H9 (cell line): ENCODE measurements around the gene WDR33. TPM values are rescaled to one million over a fixed set of nuclear protein-coding genes. Genes with fewer than 3 reads are reported as not detected.
A peak's percentile ranks its signal among the peaks of the same experiment; 100 is the strongest.

ENCODE experiments used
- DNase-seq: peaks from one replicate; pipeline ENCODE4 v3.0.0-alpha.2; 2017
- H2AFZ ChIP-seq: one replicate; pipeline ENCODE4 v1.6.1; 2013; ENCODE audit warnings: mild to moderate bottlenecking, low read length, control low read depth, moderate library complexity
- H2AK5ac ChIP-seq: 2 replicates; pipeline ENCODE4 v1.6.1; 2013; ENCODE audit warnings: low read length, control low read depth, mixed read lengths; ENCODE audit not compliant: insufficient read length
- H2BK120ac ChIP-seq: one replicate; pipeline ENCODE4 v1.6.1; 2013; ENCODE audit warnings: low read depth, mild to moderate bottlenecking, low read length, control low read depth, inconsistent platforms; ENCODE audit not compliant: poor library complexity, severe bottlenecking
- H2BK12ac ChIP-seq: 2 replicates; pipeline ENCODE4 v1.6.1; 2013; ENCODE audit warnings: low read length, control low read depth, mixed read lengths, low read depth; ENCODE audit not compliant: insufficient read length
- H2BK15ac ChIP-seq: 2 replicates; pipeline ENCODE4 v1.6.1; 2013; ENCODE audit warnings: low read depth, low read length, control low read depth
- H2BK20ac ChIP-seq: one replicate; pipeline ENCODE4 v1.6.1; 2013; ENCODE audit warnings: low read depth, mild to moderate bottlenecking, low read length, control low read depth, inconsistent platforms; ENCODE audit not compliant: poor library complexity, severe bottlenecking
- H2BK5ac ChIP-seq: 2 replicates; pipeline ENCODE4 v1.6.1; 2013; ENCODE audit warnings: low read length, control low read depth, mixed read lengths; ENCODE audit not compliant: insufficient read length
- H3K14ac ChIP-seq: 2 replicates; pipeline ENCODE4 v1.6.1; 2013; ENCODE audit warnings: low read length, control low read depth; ENCODE audit not compliant: insufficient read depth
- H3K18ac ChIP-seq: 2 replicates; pipeline ENCODE4 v1.6.1; 2013; ENCODE audit warnings: low read depth, mild to moderate bottlenecking, mixed read lengths, low read length, control low read depth; ENCODE audit not compliant: insufficient read length
- H3K23ac ChIP-seq: 2 replicates; pipeline ENCODE4 v1.6.1; 2013; ENCODE audit warnings: low read length, control low read depth, mixed read lengths, low read depth; ENCODE audit not compliant: insufficient read length
- H3K23me2 ChIP-seq: 2 replicates; pipeline ENCODE4 v1.6.1; 2013; ENCODE audit warnings: low read depth, mild to moderate bottlenecking, mixed read lengths, low read length, control low read depth; ENCODE audit not compliant: insufficient read length, poor library complexity, severe bottlenecking
- H3K27ac ChIP-seq: 2 replicates; pipeline ENCODE4 v1.5.1; 2013; ENCODE audit warnings: low read length, control low read depth, mixed read lengths, low read depth; ENCODE audit not compliant: insufficient read length
- H3K27me3 ChIP-seq: 2 replicates; pipeline ENCODE4 v1.6.1; 2013; ENCODE audit warnings: low read length, control low read depth, inconsistent platforms; ENCODE audit not compliant: insufficient read depth
- H3K4ac ChIP-seq: 2 replicates; pipeline ENCODE4 v1.6.1; 2013; ENCODE audit warnings: low read depth, mild to moderate bottlenecking, control low read depth, inconsistent platforms, low read length, moderate library complexity
- H3K4me1 ChIP-seq: 2 replicates; pipeline ENCODE4 v1.6.1; 2013; ENCODE audit warnings: low read length, control low read depth, inconsistent platforms; ENCODE audit not compliant: insufficient read depth
- H3K4me2 ChIP-seq: 2 replicates; pipeline ENCODE4 v1.6.1; 2013; ENCODE audit warnings: low read length, control low read depth, mixed read lengths; ENCODE audit not compliant: insufficient read length, insufficient read depth
- H3K56ac ChIP-seq: 2 replicates; pipeline ENCODE4 v1.6.1; 2013; ENCODE audit warnings: low read depth, mild to moderate bottlenecking, mixed read lengths, low read length, control low read depth; ENCODE audit not compliant: insufficient read length
- H3K79me1 ChIP-seq: 2 replicates; pipeline ENCODE4 v1.6.1; 2013; ENCODE audit warnings: low read depth, mild to moderate bottlenecking, moderate library complexity, low read length, control low read depth, inconsistent platforms; ENCODE audit not compliant: insufficient read depth, poor library complexity, severe bottlenecking
- H3K79me2 ChIP-seq: 2 replicates; pipeline ENCODE4 v1.6.1; 2013; ENCODE audit warnings: low read length, control low read depth, inconsistent platforms; ENCODE audit not compliant: insufficient read depth
- H3K9ac ChIP-seq: 2 replicates; pipeline ENCODE4 v1.6.1; 2013; ENCODE audit warnings: low read length, control low read depth, mixed read lengths; ENCODE audit not compliant: insufficient read length; ENCODE audit errors: extremely low read depth
- H3K9me3 ChIP-seq: one replicate; pipeline ENCODE4 v1.6.1; 2013; ENCODE audit warnings: low read depth, low read length, inconsistent platforms; ENCODE audit not compliant: control insufficient read depth
- H3T11ph ChIP-seq: one replicate; pipeline ENCODE4 v1.6.1; 2013; ENCODE audit warnings: mild to moderate bottlenecking, low read length, control low read depth, inconsistent platforms
- H4K20me1 ChIP-seq: one replicate; pipeline ENCODE4 v1.6.1; 2013; ENCODE audit not compliant: control insufficient read depth, insufficient read length, insufficient read depth
- H4K5ac ChIP-seq: 2 replicates; pipeline ENCODE4 v1.6.1; 2013; ENCODE audit warnings: low read depth, mild to moderate bottlenecking, mixed read lengths, low read length, control low read depth; ENCODE audit not compliant: insufficient read length
- H4K8ac ChIP-seq: replicated peaks from 2 replicates; pipeline ENCODE4 v1.6.1; 2013; ENCODE audit warnings: low read length, control low read depth, mixed read lengths, low read depth; ENCODE audit not compliant: insufficient read length
- H4K91ac ChIP-seq: 2 replicates; pipeline ENCODE4 v1.6.1; 2013; ENCODE audit warnings: low read depth, mild to moderate bottlenecking, moderate library complexity, mixed read lengths, low read length, control low read depth; ENCODE audit not compliant: insufficient read length
- H3K27ac Mint-ChIP-seq, 3 experiments: 2 replicates in 2 of 3; 3 replicates in 1 of 3; pipeline ENCODE4 v1.8.0; 2020 to 2021; ENCODE audit warnings: mixed read lengths in 3 of 3, mild to moderate bottlenecking in 1 of 3, moderate library complexity in 1 of 3
- H3K27me3 Mint-ChIP-seq: 2 replicates; pipeline ENCODE4 v1.8.0; 2021; ENCODE audit warnings: low read depth, mild to moderate bottlenecking, moderate library complexity, mixed read lengths
- H3K36me3 Mint-ChIP-seq, 3 experiments: 2 replicates in 2 of 3; 3 replicates in 1 of 3; pipeline ENCODE4 v1.8.0; 2020 to 2021; ENCODE audit warnings: low read depth in 3 of 3, mixed read lengths in 3 of 3; ENCODE audit not compliant: insufficient read depth in 1 of 3
- H3K4me1 Mint-ChIP-seq, 2 experiments: 2 replicates each; pipeline ENCODE4 v1.8.0; 2020; ENCODE audit warnings: mixed read lengths in 2 of 2
- H3K4me3 Mint-ChIP-seq, 2 experiments: 2 replicates in 1 of 2; 3 replicates in 1 of 2; pipeline ENCODE4 v1.8.0; 2020 to 2021; ENCODE audit warnings: mild to moderate bottlenecking in 2 of 2, mixed read lengths in 2 of 2, moderate library complexity in 1 of 2
- H3K9me3 Mint-ChIP-seq, 2 experiments: 2 replicates in 1 of 2; 3 replicates in 1 of 2; pipeline ENCODE4 v1.8.0; 2020; ENCODE audit warnings: mild to moderate bottlenecking in 2 of 2, mixed read lengths in 2 of 2, moderate library complexity in 1 of 2
- CTCF ChIP-seq: fragments of 200-600 bp; sonication (generic); conservative IDR thresholded peaks from 3 replicates; pipeline ENCODE4 v1.8.0; 2021; ENCODE audit warnings: antibody characterized with exemption, mild to moderate bottlenecking
- WGBS: extraction: QIAGEN DNeasy Blood & Tissue Kit; methylation state at CpG from one replicate; pipeline ENCODE4 v1.1.7; 2013; ENCODE audit warnings: missing lambda C conversion rate, low lambda C conversion rate, mixed read lengths; ENCODE audit not compliant: insufficient read length; ENCODE audit errors: extremely low coverage; 5-methylcytosine and 5-hydroxymethylcytosine counted together
- total RNA-seq: library from RNA; stranded (reverse); gene quantifications from 2 replicates; pipeline ENCODE4 v1.2.1, GENCODE V29; 2021

The WDR33 gene
- total RNA-seq, 1 experiment from 2014 or later: 86.0 TPM

- peak overlapping the region in 1 of 3 experiments; percentile 48; a peak in 2 of 7 replicates for H3K27ac Mint-ChIP-seq
- H3K23me2 ChIP-seq: peaks cover 4% of the 10 kb centered on the region
- no peak overlapping the region for H2AFZ ChIP-seq
- peaks cover 5% of the 10 kb centered on the region for H3K27me3 Mint-ChIP-seq
- no peak overlapping the region for H3K9ac ChIP-seq
- no peak overlapping the region for H3K4ac ChIP-seq
- no peaks in the 10 kb centered on the region for H3K9me3 ChIP-seq
- no peak overlapping the region for H2BK120ac ChIP-seq
- no peaks in the 10 kb centered on the region for H3K27me3 ChIP-seq
- no peak overlapping the region for H4K8ac ChIP-seq
- H3K18ac ChIP-seq: no peak overlapping the region
- no peak overlapping the region for H3K4me2 ChIP-seq
- no peak overlapping the region for H3K56ac ChIP-seq
- H2BK20ac ChIP-seq: no peak overlapping the region
- no peaks in the 10 kb centered on the region for H3K36me3 Mint-ChIP-seq
- H3K9me3 Mint-ChIP-seq: no peaks in the 10 kb centered on the region
- H2BK12ac ChIP-seq: no peak overlapping the region
- TF ChIP-seq CTCF: no peak
- H4K5ac ChIP-seq: no peak overlapping the region
- H2AK5ac ChIP-seq: no peak overlapping the region
- H3K27ac ChIP-seq: no peak overlapping the region
- H3K14ac ChIP-seq: no peak overlapping the region
- no peak overlapping the region for H2BK5ac ChIP-seq
- no peak overlapping the region for H2BK15ac ChIP-seq
- H3T11ph ChIP-seq: no peak overlapping the region
- peaks cover 16 to 28% of the 10 kb centered on the region in 2 experiments for H3K4me1 Mint-ChIP-seq
- H3K79me2 ChIP-seq: no peaks in the 10 kb centered on the region
- H3K4me1 ChIP-seq: no peaks in the 10 kb centered on the region
- H3K79me1 ChIP-seq: no peaks in the 10 kb centered on the region
- no peak for DNase-seq
- H3K4me3 Mint-ChIP-seq: no peak overlapping the region
- H4K91ac ChIP-seq: no peak overlapping the region
- H3K23ac ChIP-seq: no peak overlapping the region
- WGBS: no CpG with 5 or more reads among the region's 29 CpGs
- H4K20me1 ChIP-seq: no peaks in the 10 kb centered on the region
These were observed 159.6 kb downstream of the WDR33 start for GRCh38 chr2:127651381-127651809.

Other genes with a start within 250 kb of the WDR33 start
- 0.35 TPM in 1 of 2 replicates, not detected in the other for gene GPR17, start 165.0 kb downstream of the WDR33 start, total RNA-seq
- 5.7 and 5.9 TPM in 2 replicates for gene LIMS2, start 135.6 kb downstream of the WDR33 start, total RNA-seq
- 4.7 and 5.0 TPM in 2 replicates for gene SFT2D3, start 109.7 kb downstream of the WDR33 start, total RNA-seq
- 85.8 and 88.4 TPM in 2 replicates for gene POLR2D, start 47.0 kb upstream of the WDR33 start, total RNA-seq
- gene AMMECR1L, start 74.8 kb upstream of the WDR33 start, total RNA-seq: 20.0 and 20.3 TPM in 2 replicates
- gene SAP130, start 216.9 kb upstream of the WDR33 start, total RNA-seq: 45.6 and 48.3 TPM in 2 replicates